HEK293 (cell line): ENCODE data around the gene PDLIM7.

Experiments used
- CTCF ChIA-PET: fragments of 350-600 bp; formaldehyde crosslinking; extraction: SDS; loops from one replicate; lab custom pipeline; 2021; ENCODE audit warnings: antibody characterized with exemption; lab: Yijun Ruan, JAX
- POLR2A ChIA-PET: fragments of 300-600 bp; formaldehyde crosslinking; extraction: SDS; loops from one replicate; lab custom pipeline; 2020; ENCODE audit warnings: antibody characterized with exemption, inconsistent platforms; lab: Yijun Ruan, JAX
- H3K27ac ChIP-seq: fragments of 200-500 bp; sonication (Bioruptor generic); 2 replicates; pipeline ENCODE4 v1.5.1; 2014; ENCODE audit warnings: low read depth, low read length, control low read depth, inconsistent platforms; ENCODE audit errors: extremely low read depth
- H3K36me3 ChIP-seq, 2 experiments: fragments of 200-500 bp in 1 of 2; sonication (Bioruptor generic) in 1 of 2; 1 replicate in 1 of 2; 2 replicates in 1 of 2; pipeline ENCODE4 v1.5.1; 2014 to 2017; ENCODE audit warnings: inconsistent platforms in 2 of 2, low read length in 2 of 2; ENCODE audit not compliant: control insufficient read depth in 2 of 2, insufficient read depth in 1 of 2
- H3K4me1 ChIP-seq: fragments of 200-500 bp; sonication (Bioruptor generic); 2 replicates; pipeline ENCODE4 v1.5.1; 2014; ENCODE audit warnings: mild to moderate bottlenecking, low read length, inconsistent platforms; ENCODE audit not compliant: control insufficient read depth, insufficient read depth
- H3K4me3 ChIP-seq: 2 replicates; pipeline ENCODE4 v1.5.1; 2011; ENCODE audit warnings: low read depth, mild to moderate bottlenecking, control low read depth, low read length, moderate library complexity
- H3K9me3 ChIP-seq: fragments of 200-500 bp; sonication (Bioruptor generic); 2 replicates; pipeline ENCODE4 v1.5.1; 2014; ENCODE audit warnings: low read depth, low read length, inconsistent platforms; ENCODE audit not compliant: control insufficient read depth, insufficient read depth
- GLI2 ChIP-seq: fragments of 450-650 bp; formaldehyde crosslinking; IDR thresholded peaks from 2 replicates; pipeline ENCODE4; 2017; ENCODE audit warnings: missing biosample characterization, missing genetic modification characterization, low read depth, borderline replicate concordance
- KLF8 ChIP-seq: fragments of 450-650 bp; formaldehyde crosslinking; IDR thresholded peaks from 2 replicates; pipeline ENCODE4 v1.5.1; 2016; ENCODE audit warnings: missing biosample characterization, missing genetic modification characterization
- MZF1 ChIP-seq: fragments of 450-650 bp; formaldehyde crosslinking; IDR thresholded peaks from 2 replicates; pipeline ENCODE4 v1.5.1; 2017; ENCODE audit warnings: missing biosample characterization, missing genetic modification characterization, borderline replicate concordance
- PRDM1 ChIP-seq: fragments of 450-650 bp; formaldehyde crosslinking; IDR thresholded peaks from 2 replicates; pipeline ENCODE4; 2016; ENCODE audit warnings: missing biosample characterization, missing genetic modification characterization
- ZBTB7A ChIP-seq: fragments of 450-650 bp; formaldehyde crosslinking; IDR thresholded peaks from 2 replicates; pipeline ENCODE4 v1.5.1; 2016; ENCODE audit warnings: low read depth, missing biosample characterization, missing genetic modification characterization
- ZEB2 ChIP-seq: fragments of 450-650 bp; formaldehyde crosslinking; IDR thresholded peaks from 2 replicates; pipeline ENCODE4 v1.5.1; 2016; ENCODE audit warnings: missing biosample characterization, missing genetic modification characterization
- ZFHX2 ChIP-seq: fragments of 450-650 bp; formaldehyde crosslinking; conservative IDR thresholded peaks from 2 replicates; pipeline ENCODE4 v1.5.1; 2016; ENCODE audit warnings: missing biosample characterization, missing genetic modification characterization
- ZFP69B ChIP-seq: fragments of 450-650 bp; formaldehyde crosslinking; IDR thresholded peaks from 2 replicates; pipeline ENCODE4 v1.5.1; 2016; ENCODE audit warnings: missing biosample characterization, missing genetic modification characterization
- ZNF140 ChIP-seq: fragments of 450-650 bp; formaldehyde crosslinking; IDR thresholded peaks from 2 replicates; pipeline ENCODE4 v1.5.1; 2016; ENCODE audit warnings: missing biosample characterization, missing genetic modification characterization
- ZNF157 ChIP-seq: fragments of 450-650 bp; formaldehyde crosslinking; IDR thresholded peaks from 2 replicates; pipeline ENCODE4 v1.5.1; 2016; ENCODE audit warnings: missing biosample characterization, missing genetic modification characterization
- ZNF169 ChIP-seq: fragments of 450-650 bp; formaldehyde crosslinking; IDR thresholded peaks from 2 replicates; pipeline ENCODE4 v1.5.1; 2016; ENCODE audit warnings: missing biosample characterization, missing genetic modification characterization
- ZNF174 ChIP-seq: fragments of 450-650 bp; formaldehyde crosslinking; IDR thresholded peaks from 2 replicates; pipeline ENCODE4 v1.5.0; 2017; ENCODE audit warnings: missing biosample characterization, mild to moderate bottlenecking, missing genetic modification characterization
- ZNF391 ChIP-seq: fragments of 450-650 bp; formaldehyde crosslinking; IDR thresholded peaks from 2 replicates; pipeline ENCODE4 v1.5.1; 2016; ENCODE audit warnings: low read depth, missing biosample characterization, missing genetic modification characterization, borderline replicate concordance
- ZNF473 ChIP-seq: fragments of 450-650 bp; formaldehyde crosslinking; IDR thresholded peaks from 2 replicates; pipeline ENCODE4 v1.5.1; 2017; ENCODE audit warnings: missing biosample characterization, missing genetic modification characterization
- ZNF501 ChIP-seq: fragments of 450-650 bp; formaldehyde crosslinking; IDR thresholded peaks from 2 replicates; pipeline ENCODE4 v1.5.1; 2016; ENCODE audit warnings: missing biosample characterization, missing genetic modification characterization
- ZNF544 ChIP-seq: fragments of 450-650 bp; formaldehyde crosslinking; IDR thresholded peaks from 2 replicates; pipeline ENCODE4 v1.5.0; 2017; ENCODE audit warnings: missing biosample characterization, missing genetic modification characterization
- ZNF558 ChIP-seq: fragments of 450-650 bp; formaldehyde crosslinking; IDR thresholded peaks from 2 replicates; pipeline ENCODE4 v1.5.1; 2016; ENCODE audit warnings: missing biosample characterization, missing genetic modification characterization
- ZNF624 ChIP-seq: fragments of 450-650 bp; formaldehyde crosslinking; IDR thresholded peaks from 2 replicates; pipeline ENCODE4 v1.5.1; 2017; ENCODE audit warnings: missing biosample characterization, missing genetic modification characterization
- ZNF792 ChIP-seq: fragments of 450-650 bp; formaldehyde crosslinking; IDR thresholded peaks from 2 replicates; pipeline ENCODE4 v1.5.1; 2016; ENCODE audit warnings: missing biosample characterization, missing genetic modification characterization
- ZSCAN16 ChIP-seq: fragments of 450-650 bp; formaldehyde crosslinking; IDR thresholded peaks from 2 replicates; pipeline ENCODE4 v1.5.1; 2016; ENCODE audit warnings: missing biosample characterization, missing genetic modification characterization
- TF ChIP-seq, protein P1 (sequence below): fragments of 450-650 bp; formaldehyde crosslinking; IDR thresholded peaks from 2 replicates; pipeline ENCODE4 v1.5.1; 2016; ENCODE audit warnings: missing biosample characterization, missing genetic modification characterization
- TF ChIP-seq, protein P2 (sequence below): fragments of 450-650 bp; formaldehyde crosslinking; IDR thresholded peaks from 2 replicates; pipeline ENCODE4 v1.5.1; 2016; ENCODE audit warnings: missing biosample characterization, missing genetic modification characterization
- TF ChIP-seq, protein P3 (sequence below): IDR thresholded peaks from 2 replicates; pipeline ENCODE4 v1.6.1; 2011; ENCODE audit warnings: mild to moderate bottlenecking, low read depth, low read length, borderline replicate concordance

PDLIM7 gene

DNA sequence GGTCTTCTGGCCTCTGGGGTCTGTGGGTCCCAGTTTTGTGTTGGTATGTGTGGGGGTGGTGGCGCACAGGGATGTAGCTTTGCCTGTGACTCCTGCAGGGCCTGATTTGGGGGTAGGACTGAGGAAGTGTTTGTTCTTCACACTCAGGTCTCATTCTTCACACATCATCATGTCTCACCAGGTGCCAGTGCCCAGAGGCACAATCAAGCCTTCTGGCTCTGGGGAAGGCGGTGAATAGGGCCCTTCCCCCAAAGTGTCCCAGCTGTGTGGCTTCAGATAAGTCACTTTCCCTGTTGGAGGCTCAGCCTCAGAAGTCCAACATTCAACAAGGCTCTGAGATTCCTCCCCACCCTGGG lies 29.1 kb downstream of the PDLIM7 start:
- Histone ChIP-seq H3K4me1 (peaks cover 4% of the 10 kb centered on the region), H3K36me3 (peaks cover 15 to 67% of the 10 kb centered on the region in 2 experiments; a peak in 2 of 3 replicates), H3K27ac (no peak overlapping the region), H3K4me3 (no peak overlapping the region), H3K9me3 (no peaks in the 10 kb centered on the region)
- POLR2A ChIA-PET = interaction anchor here (0.6 to 7.3 kb wide), 4 partner anchors 10 to 129 kb away, joined by 4 to 102 read pairs (median 14); partner anchors contain the start of gene PDLIM7
- CTCF ChIA-PET = interaction anchor here (0.9 kb wide), 1 partner anchor 33 kb away, joined by 3 read pairs; no protein-coding TSS in a partner anchor
- no peak for TF ChIP-seq ZNF174 (tag by site-specific recombination)
- no peak for TF ChIP-seq PRDM1 (tag by site-specific recombination)
- TF ChIP-seq GLI2 (tag by site-specific recombination) = no peak
- TF ChIP-seq ZFP69B = no peak
- no peak for TF ChIP-seq ZFHX2 (tag by site-specific recombination)
- TF ChIP-seq ZNF169 (tag by site-specific recombination) = no peak
- no peak for TF ChIP-seq ZNF140 (tag by site-specific recombination)
- TF ChIP-seq, all 188 proteins: peak for 0

DNA sequence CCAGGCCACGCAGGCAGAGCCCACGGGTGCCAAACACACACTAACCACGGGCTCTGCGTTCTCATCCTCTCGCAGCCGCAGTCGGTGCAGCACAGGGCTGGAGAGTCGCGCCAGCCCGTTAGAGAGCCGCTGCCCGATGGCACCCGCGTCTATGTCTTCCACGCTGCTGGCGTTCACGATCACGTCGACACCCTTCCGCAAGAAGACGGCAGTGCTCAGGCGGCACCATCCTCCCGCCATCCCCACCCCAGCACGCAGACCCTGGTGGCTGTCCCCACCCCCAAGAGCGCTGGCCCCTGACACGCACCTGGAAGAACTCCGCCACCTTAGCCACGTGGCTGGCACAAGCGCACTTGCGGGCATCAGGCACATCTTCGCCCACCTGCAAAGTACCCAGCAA lies 30.0 kb downstream of the PDLIM7 start:
- ChIA-PET CTCF (interaction anchor here (0.9 kb wide), 1 partner anchor 34 kb away, joined by 3 read pairs; no protein-coding TSS in a partner anchor), POLR2A (interaction anchor here (0.6 to 2.4 kb wide), 3 partner anchors 10 to 130 kb away, joined by 4 to 12 read pairs (median 8); no protein-coding TSS in a partner anchor)
- peaks cover 4% of the 10 kb centered on the region for H3K4me1 ChIP-seq
- peaks cover 15 to 74% of the 10 kb centered on the region in 2 experiments; a peak in 2 of 3 replicates for H3K36me3 ChIP-seq
- H3K4me3 ChIP-seq = no peak overlapping the region
- TF ChIP-seq, protein P1, sequence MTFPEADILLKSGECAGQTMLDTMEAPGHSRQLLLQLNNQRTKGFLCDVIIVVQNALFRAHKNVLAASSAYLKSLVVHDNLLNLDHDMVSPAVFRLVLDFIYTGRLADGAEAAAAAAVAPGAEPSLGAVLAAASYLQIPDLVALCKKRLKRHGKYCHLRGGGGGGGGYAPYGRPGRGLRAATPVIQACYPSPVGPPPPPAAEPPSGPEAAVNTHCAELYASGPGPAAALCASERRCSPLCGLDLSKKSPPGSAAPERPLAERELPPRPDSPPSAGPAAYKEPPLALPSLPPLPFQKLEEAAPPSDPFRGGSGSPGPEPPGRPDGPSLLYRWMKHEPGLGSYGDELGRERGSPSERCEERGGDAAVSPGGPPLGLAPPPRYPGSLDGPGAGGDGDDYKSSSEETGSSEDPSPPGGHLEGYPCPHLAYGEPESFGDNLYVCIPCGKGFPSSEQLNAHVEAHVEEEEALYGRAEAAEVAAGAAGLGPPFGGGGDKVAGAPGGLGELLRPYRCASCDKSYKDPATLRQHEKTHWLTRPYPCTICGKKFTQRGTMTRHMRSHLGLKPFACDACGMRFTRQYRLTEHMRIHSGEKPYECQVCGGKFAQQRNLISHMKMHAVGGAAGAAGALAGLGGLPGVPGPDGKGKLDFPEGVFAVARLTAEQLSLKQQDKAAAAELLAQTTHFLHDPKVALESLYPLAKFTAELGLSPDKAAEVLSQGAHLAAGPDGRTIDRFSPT (tag by site-specific recombination) = 0 out of 2 replicates have a peak, but pooled peaks have one; percentile 30
- TF ChIP-seq ZNF792 (tag by site-specific recombination) = no peak
- H3K27ac ChIP-seq = no peak overlapping the region
- H3K9me3 ChIP-seq = no peaks in the 10 kb centered on the region

DNA sequence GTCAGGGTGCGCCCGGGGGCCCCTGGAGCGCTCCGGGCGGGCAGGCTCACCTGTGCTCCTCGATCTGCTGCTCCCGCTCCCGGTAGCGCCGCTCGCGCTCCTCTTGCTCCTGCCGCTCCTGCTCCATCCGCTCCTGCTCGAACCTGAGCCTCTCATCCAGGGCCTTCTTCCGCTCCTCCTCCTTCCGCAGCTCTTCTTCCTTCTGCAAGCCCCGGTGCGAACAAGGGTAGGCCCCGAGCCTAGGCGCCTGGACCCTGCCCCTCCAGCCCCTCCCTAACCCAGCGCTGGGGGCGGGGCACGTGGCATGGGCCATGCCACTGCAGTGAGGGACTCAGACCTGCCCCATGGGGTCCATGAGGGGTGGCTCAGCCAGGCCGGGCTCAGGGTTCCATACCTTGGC lies 30.5 kb downstream of the PDLIM7 start:
- ChIA-PET CTCF (interaction anchor here (1.3 kb wide), 1 partner anchor 11 kb away, joined by 5 read pairs; no protein-coding TSS in a partner anchor), POLR2A (interaction anchor here (1.2 to 2.0 kb wide), 3 partner anchors 9 to 31 kb away, joined by 3 to 8 read pairs (median 3); partner anchors contain the start of gene PDLIM7)
- no peaks in the 10 kb centered on the region for H3K9me3 ChIP-seq
- H3K4me3 ChIP-seq = no peak overlapping the region
- no peaks in the 10 kb centered on the region for H3K4me1 ChIP-seq
- H3K36me3 ChIP-seq = peaks cover 15 to 75% of the 10 kb centered on the region in 2 experiments; a peak in 2 of 3 replicates
- no peak overlapping the region for H3K27ac ChIP-seq
- TF ChIP-seq ZEB2 (no peak), ZNF544 (tag by site-specific recombination) (no peak), ZNF792 (tag by site-specific recombination) (no peak), ZNF624 (tag by site-specific recombination) (no peak), ZNF501 (tag by site-specific recombination) (no peak), ZSCAN16 (tag by site-specific recombination) (no peak), ZNF473 (tag by site-specific recombination) (no peak), KLF8 (tag by site-specific recombination) (no peak), ZNF558 (no peak), ZNF391 (tag by site-specific recombination) (no peak), ZNF157 (tag by site-specific recombination) (no peak), ZBTB7A (tag by site-specific recombination) (no peak), MZF1 (no peak)
- TF ChIP-seq, protein P2, sequence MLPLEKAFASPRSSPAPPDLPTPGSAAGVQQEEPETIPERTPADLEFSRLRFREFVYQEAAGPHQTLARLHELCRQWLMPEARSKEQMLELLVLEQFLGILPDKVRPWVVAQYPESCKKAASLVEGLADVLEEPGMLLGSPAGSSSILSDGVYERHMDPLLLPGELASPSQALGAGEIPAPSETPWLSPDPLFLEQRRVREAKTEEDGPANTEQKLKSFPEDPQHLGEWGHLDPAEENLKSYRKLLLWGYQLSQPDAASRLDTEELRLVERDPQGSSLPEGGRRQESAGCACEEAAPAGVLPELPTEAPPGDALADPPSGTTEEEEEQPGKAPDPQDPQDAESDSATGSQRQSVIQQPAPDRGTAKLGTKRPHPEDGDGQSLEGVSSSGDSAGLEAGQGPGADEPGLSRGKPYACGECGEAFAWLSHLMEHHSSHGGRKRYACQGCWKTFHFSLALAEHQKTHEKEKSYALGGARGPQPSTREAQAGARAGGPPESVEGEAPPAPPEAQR (tag by site-specific recombination) = no peak
- TF ChIP-seq, protein P1 (tag by site-specific recombination) = no peak
- TF ChIP-seq, protein P3, sequence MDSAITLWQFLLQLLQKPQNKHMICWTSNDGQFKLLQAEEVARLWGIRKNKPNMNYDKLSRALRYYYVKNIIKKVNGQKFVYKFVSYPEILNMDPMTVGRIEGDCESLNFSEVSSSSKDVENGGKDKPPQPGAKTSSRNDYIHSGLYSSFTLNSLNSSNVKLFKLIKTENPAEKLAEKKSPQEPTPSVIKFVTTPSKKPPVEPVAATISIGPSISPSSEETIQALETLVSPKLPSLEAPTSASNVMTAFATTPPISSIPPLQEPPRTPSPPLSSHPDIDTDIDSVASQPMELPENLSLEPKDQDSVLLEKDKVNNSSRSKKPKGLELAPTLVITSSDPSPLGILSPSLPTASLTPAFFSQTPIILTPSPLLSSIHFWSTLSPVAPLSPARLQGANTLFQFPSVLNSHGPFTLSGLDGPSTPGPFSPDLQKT = no peak
